ENCODE data around the gene RAB11FIP4. TPM values are rescaled to one million over a fixed set of nuclear protein-coding genes. Genes with fewer than 3 reads are reported as not detected.
"Not testable (repeated sequence)": the region's sequence is repeated elsewhere in the genome, so short reads cannot be mapped to it uniquely, and the experiment has no call there.

RAB11FIP4 gene
- total RNA-seq, 1 donor from 2014 or later, result 10.2 TPM

- no peaks in the 10 kb centered on the region for H4K20me1 ChIP-seq (ENCODE audit: low read depth)
- peaks cover 7% of the 10 kb centered on the region for H3F3A ChIP-seq (ENCODE audit: low read depth)
- no peak overlapping the region for H3K27ac ChIP-seq
- Mint-ChIP-seq H3K4me1 (peaks cover 10% of the 10 kb centered on the region), H3K4me3 (no peak overlapping the region), H3K9me3 (no peaks in the 10 kb centered on the region), H3K27me3 (ENCODE audit: insufficient read depth, low read depth) (no peaks in the 10 kb centered on the region), H3K27ac (peak overlapping the region; percentile 52), H3K36me3 (peaks cover 15% of the 10 kb centered on the region)
- H3K4me2 ChIP-seq, result no peak overlapping the region
- H3K36me3 ChIP-seq, result peaks cover 3% of the 10 kb centered on the region
- H3K4me1 ChIP-seq, result peaks cover 3% of the 10 kb centered on the region
- no peak overlapping the region for H3K4me3 ChIP-seq
- H3K9me3 ChIP-seq (ENCODE audit: low read depth), result no peaks in the 10 kb centered on the region
- H3K79me2 ChIP-seq (ENCODE audit: low read depth), result no peaks in the 10 kb centered on the region
- TF ChIP-seq EZH2 (IDR thresholded peaks at IDR 0.05) (no peak), CTCF (IDR thresholded peaks at IDR 0.05) (peak; percentile 38), EZH2phosphoT487 (IDR thresholded peaks at IDR 0.05) (no peak)
- no peak overlapping the region for H3K9ac ChIP-seq
- H2AFZ ChIP-seq (replicated peaks), result no peak overlapping the region
- DNase-seq (ENCODE audit: low spot score), result peak; percentile 39
- no peaks in the 10 kb centered on the region for H3K27me3 ChIP-seq
Observed at GRCh38 chr17:31378638-31379037, 12.8 kb upstream of the RAB11FIP4 start.

GRCh38 chr17:31379597-31380205 lies 11.8 kb upstream of the RAB11FIP4 start:
- H4K20me1 ChIP-seq (ENCODE audit: low read depth), result no peaks in the 10 kb centered on the region
- peaks cover 3% of the 10 kb centered on the region for H3K36me3 ChIP-seq
- H3K4me1 Mint-ChIP-seq, result peaks cover 10% of the 10 kb centered on the region
- no peak for DNase-seq (ENCODE audit: low spot score)
- peaks cover 13% of the 10 kb centered on the region for H3K36me3 Mint-ChIP-seq
- no peak for TF ChIP-seq EZH2 (IDR thresholded peaks at IDR 0.05)
- H3K4me1 ChIP-seq, result peaks cover 3% of the 10 kb centered on the region
- no peak overlapping the region for H2AFZ ChIP-seq (replicated peaks)
- H3K27me3 ChIP-seq, result no peaks in the 10 kb centered on the region
- H3F3A ChIP-seq (ENCODE audit: low read depth), result peaks cover 5% of the 10 kb centered on the region
- no peak overlapping the region for H3K27ac Mint-ChIP-seq
- H3K9ac ChIP-seq, result no peak overlapping the region
- H3K27me3 Mint-ChIP-seq (ENCODE audit: insufficient read depth, low read depth), result no peaks in the 10 kb centered on the region
- H3K27ac ChIP-seq, result no peak overlapping the region
- H3K9me3 ChIP-seq (ENCODE audit: low read depth), result no peaks in the 10 kb centered on the region
- no peaks in the 10 kb centered on the region for H3K79me2 ChIP-seq (ENCODE audit: low read depth)
- H3K9me3 Mint-ChIP-seq, result no peaks in the 10 kb centered on the region
- H3K4me3 Mint-ChIP-seq, result no peak overlapping the region
- H3K4me3 ChIP-seq, result no peak overlapping the region
- no peak overlapping the region for H3K4me2 ChIP-seq

- H3K4me1 Mint-ChIP-seq, result peaks cover 10% of the 10 kb centered on the region
Observed at GRCh38 chr17:31381165-31381668, 10.3 kb upstream of the RAB11FIP4 start.

GRCh38 chr17:31382668-31383275 lies 8.7 kb upstream of the RAB11FIP4 start:
- H3K4me3 Mint-ChIP-seq; H2AFZ ChIP-seq (replicated peaks); H3K79me2 ChIP-seq (ENCODE audit: low read depth); H3K4me1 ChIP-seq; H3K36me3 ChIP-seq; H3K27me3 ChIP-seq; H3K27me3 Mint-ChIP-seq (ENCODE audit: insufficient read depth, low read depth); H3K27ac ChIP-seq; H3K9me3 ChIP-seq (ENCODE audit: low read depth); H3K9ac ChIP-seq; H3K27ac Mint-ChIP-seq; DNase-seq (ENCODE audit: low spot score); H4K20me1 ChIP-seq (ENCODE audit: low read depth); H3K4me2 ChIP-seq; H3K36me3 Mint-ChIP-seq; H3K9me3 Mint-ChIP-seq; H3F3A ChIP-seq (ENCODE audit: low read depth); H3K4me3 ChIP-seq: not testable (repeated sequence)
- peaks cover 10% of the 10 kb centered on the region for H3K4me1 Mint-ChIP-seq

More at GRCh38 chr17:31381165-31381668, 10.3 kb upstream of the RAB11FIP4 start:
- no peak for TF ChIP-seq EZH2phosphoT487 (IDR thresholded peaks at IDR 0.05)
- TF ChIP-seq EZH2 (IDR thresholded peaks at IDR 0.05), result no peak
- no peaks in the 10 kb centered on the region for H3K9me3 Mint-ChIP-seq
- DNase-seq (ENCODE audit: low spot score), result no peak
- Histone ChIP-seq H3K4me1 (peaks cover 3% of the 10 kb centered on the region), H4K20me1 (ENCODE audit: low read depth) (no peaks in the 10 kb centered on the region), H3K4me3 (no peak overlapping the region), H3K9me3 (ENCODE audit: low read depth) (no peaks in the 10 kb centered on the region), H3K4me2 (no peak overlapping the region), H2AFZ (replicated peaks) (no peak overlapping the region), H3K27me3 (no peaks in the 10 kb centered on the region), H3K9ac (no peak overlapping the region), H3K79me2 (ENCODE audit: low read depth) (no peaks in the 10 kb centered on the region), H3F3A (ENCODE audit: low read depth) (peaks cover 5% of the 10 kb centered on the region), H3K27ac (no peak overlapping the region), H3K36me3 (no peaks in the 10 kb centered on the region)
- no peak overlapping the region for H3K27ac Mint-ChIP-seq
- H3K4me3 Mint-ChIP-seq, result no peak overlapping the region
- no peaks in the 10 kb centered on the region for H3K27me3 Mint-ChIP-seq (ENCODE audit: insufficient read depth, low read depth)
- peaks cover 13% of the 10 kb centered on the region for H3K36me3 Mint-ChIP-seq

GRCh38 chr17:31383488-31383887 lies 8.0 kb upstream of the RAB11FIP4 start:
- not testable (repeated sequence) for H3K4me3 ChIP-seq; H3K27me3 Mint-ChIP-seq (ENCODE audit: insufficient read depth, low read depth); H3K9ac ChIP-seq; H3K36me3 ChIP-seq; H3K27ac Mint-ChIP-seq; H3K79me2 ChIP-seq (ENCODE audit: low read depth); H3K36me3 Mint-ChIP-seq; H2AFZ ChIP-seq (replicated peaks); H4K20me1 ChIP-seq (ENCODE audit: low read depth); DNase-seq (ENCODE audit: low spot score); H3F3A ChIP-seq (ENCODE audit: low read depth); H3K4me3 Mint-ChIP-seq; H3K9me3 ChIP-seq (ENCODE audit: low read depth); H3K4me1 Mint-ChIP-seq; H3K4me1 ChIP-seq; H3K9me3 Mint-ChIP-seq; H3K27ac ChIP-seq; H3K4me2 ChIP-seq; H3K27me3 ChIP-seq

Measured in neural progenitor cell (in vitro differentiated cells).